ENCODE results near the gene CCDC191. TPM values are rescaled to one million over a fixed set of nuclear protein-coding genes. Genes with fewer than 3 reads are reported as not detected.

CCDC191 gene
- total RNA-seq, 1 donor from 2014 or later = 4.9 TPM

GRCh38 chr3:114067804-114068203, 11.5 kb upstream of the CCDC191 start:
- no peak overlapping the region for H3K9ac ChIP-seq
- no peak overlapping the region for H3K4me2 ChIP-seq
- H3K79me2 ChIP-seq (ENCODE audit: low read depth) = peaks cover 50% of the 10 kb centered on the region
- H4K20me1 ChIP-seq (ENCODE audit: low read depth) = peaks cover 5% of the 10 kb centered on the region
- Mint-ChIP-seq H3K4me1 (peaks cover 13% of the 10 kb centered on the region), H3K36me3 (peaks cover 23% of the 10 kb centered on the region), H3K9me3 (no peaks in the 10 kb centered on the region), H3K27ac (no peak overlapping the region), H3K27me3 (ENCODE audit: insufficient read depth, low read depth) (peaks cover 2% of the 10 kb centered on the region), H3K4me3 (no peak overlapping the region)
- TF ChIP-seq EZH2 (IDR thresholded peaks at IDR 0.05) (no peak), CTCF (IDR thresholded peaks at IDR 0.05) (no peak)
- no peaks in the 10 kb centered on the region for H3K9me3 ChIP-seq (ENCODE audit: low read depth)
- H3F3A ChIP-seq (ENCODE audit: low read depth) = no peaks in the 10 kb centered on the region
- H2AFZ ChIP-seq (replicated peaks) = no peak overlapping the region
- H3K4me1 ChIP-seq = no peaks in the 10 kb centered on the region
- H3K27ac ChIP-seq = no peak overlapping the region
- H3K36me3 ChIP-seq = peaks cover 16% of the 10 kb centered on the region
- H3K4me3 ChIP-seq = no peak overlapping the region
- DNase-seq (ENCODE audit: low spot score) = no peak
- H3K27me3 ChIP-seq = no peaks in the 10 kb centered on the region

- Histone ChIP-seq H3F3A (ENCODE audit: low read depth) (no peaks in the 10 kb centered on the region), H3K36me3 (no peaks in the 10 kb centered on the region), H3K9ac (no peak overlapping the region), H3K27ac (no peak overlapping the region), H3K4me1 (peaks cover 10% of the 10 kb centered on the region), H3K79me2 (ENCODE audit: low read depth) (peaks cover 93% of the 10 kb centered on the region), H3K9me3 (ENCODE audit: low read depth) (no peaks in the 10 kb centered on the region), H4K20me1 (ENCODE audit: low read depth) (peaks cover 20% of the 10 kb centered on the region), H2AFZ (replicated peaks) (no peak overlapping the region), H3K4me2 (no peak overlapping the region), H3K4me3 (no peak overlapping the region), H3K27me3 (no peaks in the 10 kb centered on the region)
- no peaks in the 10 kb centered on the region for H3K36me3 Mint-ChIP-seq
- no peak overlapping the region for H3K4me3 Mint-ChIP-seq
- TF ChIP-seq CTCF (IDR thresholded peaks at IDR 0.05) (no peak), EZH2phosphoT487 (IDR thresholded peaks at IDR 0.05) (no peak), EZH2 (IDR thresholded peaks at IDR 0.05) (no peak)
- no peak for DNase-seq (ENCODE audit: low spot score)
- H3K27me3 Mint-ChIP-seq (ENCODE audit: insufficient read depth, low read depth) = peaks cover 2% of the 10 kb centered on the region
- H3K4me1 Mint-ChIP-seq = peaks cover 15% of the 10 kb centered on the region
- H3K9me3 Mint-ChIP-seq = no peaks in the 10 kb centered on the region
- H3K27ac Mint-ChIP-seq = no peak overlapping the region
These were observed 4.8 kb upstream of the CCDC191 start for GRCh38 chr3:114060906-114061655.

GRCh38 chr3:114058646-114059045, 2.3 kb upstream of the CCDC191 start:
- H3K4me3 Mint-ChIP-seq = peak overlapping the region; percentile 59
- no peaks in the 10 kb centered on the region for H3K27me3 ChIP-seq
- H3K79me2 ChIP-seq (ENCODE audit: low read depth) = peaks cover 68% of the 10 kb centered on the region

More at GRCh38 chr3:114058646-114059045, 2.3 kb upstream of the CCDC191 start:
- peaks cover 20% of the 10 kb centered on the region for H4K20me1 ChIP-seq (ENCODE audit: low read depth)
- Mint-ChIP-seq H3K27me3 (ENCODE audit: insufficient read depth, low read depth) (peaks cover 2% of the 10 kb centered on the region), H3K27ac (no peak overlapping the region), H3K36me3 (no peaks in the 10 kb centered on the region), H3K9me3 (no peaks in the 10 kb centered on the region), H3K4me1 (peaks cover 20% of the 10 kb centered on the region)
- H3K4me3 ChIP-seq = no peak overlapping the region
- H3K36me3 ChIP-seq = no peaks in the 10 kb centered on the region
- no peak overlapping the region for H3K27ac ChIP-seq
- DNase-seq (ENCODE audit: low spot score) = no peak
- no peak overlapping the region for H2AFZ ChIP-seq (replicated peaks)
- no peak for TF ChIP-seq CTCF (IDR thresholded peaks at IDR 0.05)
- no peak for TF ChIP-seq EZH2 (IDR thresholded peaks at IDR 0.05)
- no peak for TF ChIP-seq EZH2phosphoT487 (IDR thresholded peaks at IDR 0.05)
- H3F3A ChIP-seq (ENCODE audit: low read depth) = no peaks in the 10 kb centered on the region
- peaks cover 12% of the 10 kb centered on the region for H3K4me1 ChIP-seq
- H3K4me2 ChIP-seq = peak overlapping the region; percentile 94
- H3K9ac ChIP-seq = no peak overlapping the region
- H3K9me3 ChIP-seq (ENCODE audit: low read depth) = no peaks in the 10 kb centered on the region

Data from neural progenitor cell (in vitro differentiated cells).